IPS-11a (cell line): Measurements from ENCODE around the gene TPPP.
"Not testable (repeated sequence)": the region's sequence is repeated elsewhere in the genome, so short reads cannot be mapped to it uniquely, and the experiment has no call there.

Experiments
- H3K4me3 ChIP-seq: one replicate; pipeline ENCODE4 v1.5.1; 2013; ENCODE audit warnings: low read depth, low read length, control low read depth

The TPPP gene

DNA sequence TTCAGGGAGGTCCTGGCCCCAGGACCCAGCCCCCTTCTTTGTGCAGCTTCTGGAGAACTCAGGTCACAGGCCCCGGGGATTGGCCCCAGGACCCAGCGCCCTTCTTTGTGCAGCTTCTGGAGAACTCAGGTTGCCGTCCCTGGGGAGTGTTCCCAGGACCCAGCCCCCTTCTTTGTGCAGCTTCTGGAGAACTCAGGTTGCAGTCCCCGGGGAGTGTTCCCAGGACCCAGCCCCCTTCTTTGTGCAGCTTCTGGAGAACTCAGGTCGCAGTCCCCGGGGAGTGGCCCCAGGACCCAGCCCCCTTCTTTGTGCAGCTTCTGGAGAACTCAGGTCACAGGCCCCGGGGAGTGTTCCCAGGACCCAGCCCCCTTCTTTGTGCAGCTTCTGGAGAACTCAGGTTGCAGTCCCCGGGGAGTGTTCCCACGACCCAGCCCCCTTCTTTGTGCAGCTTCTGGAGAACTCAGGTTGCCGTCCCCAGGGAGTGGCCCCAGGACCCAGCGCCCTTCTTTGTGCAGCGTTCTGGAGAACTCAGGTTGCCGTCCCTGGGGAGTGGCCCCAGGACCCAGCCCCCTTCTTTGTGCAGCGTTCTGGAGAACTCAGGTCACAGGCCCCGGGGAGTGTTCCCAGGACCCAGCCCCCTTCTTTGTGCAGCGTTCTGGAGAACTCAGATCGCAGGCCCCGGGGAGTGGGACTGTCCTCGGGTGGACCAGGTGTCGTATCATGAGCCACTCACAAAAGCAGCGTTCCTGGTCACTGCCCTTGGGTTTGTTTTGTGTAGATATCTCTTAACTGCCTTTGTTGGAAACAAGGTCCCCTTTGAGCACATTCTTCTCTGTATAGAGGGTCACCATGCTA lies 64.6 kb downstream of the TPPP start:
- H3K4me3 ChIP-seq = not testable (repeated sequence)

DNA sequence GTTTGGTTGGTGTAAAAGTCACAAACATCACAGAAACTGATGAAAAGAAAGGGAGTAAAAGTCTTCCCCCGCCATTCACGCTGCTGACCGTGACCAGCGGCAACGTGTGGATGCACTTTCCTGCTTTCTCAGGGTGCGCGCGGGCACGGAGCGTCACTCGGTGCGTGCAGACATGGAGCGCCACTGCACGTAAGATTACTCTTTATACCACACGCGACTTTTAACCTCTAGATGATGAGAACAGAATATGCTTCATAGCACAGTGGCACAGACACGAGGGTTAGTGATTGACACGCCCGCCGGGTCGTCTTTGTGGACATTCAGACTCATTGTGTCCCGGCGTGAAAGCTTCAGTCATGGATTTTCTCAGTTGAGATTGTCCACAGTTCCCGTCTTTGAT lies 65.3 kb downstream of the TPPP start:
- no peak overlapping the region for H3K4me3 ChIP-seq

DNA sequence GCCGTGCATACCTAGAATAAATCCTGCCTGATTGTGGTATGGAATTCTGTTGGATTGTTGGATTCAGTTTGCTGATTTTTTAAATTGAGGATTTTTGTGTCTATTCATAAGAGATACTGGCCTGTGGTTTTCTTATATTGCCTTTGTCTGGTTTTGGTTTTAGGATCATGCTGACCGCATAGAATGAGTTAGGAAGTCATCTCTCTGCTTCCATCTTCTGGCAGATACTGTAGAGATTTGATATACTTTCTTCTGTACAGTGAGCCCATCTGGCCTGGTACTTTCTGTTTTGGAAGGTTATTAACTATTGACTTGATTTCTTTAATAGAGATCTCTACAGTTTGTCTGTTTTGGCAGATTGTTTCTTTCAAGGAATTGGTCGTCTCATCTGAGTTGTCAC lies 66.3 kb downstream of the TPPP start:
- no peak overlapping the region for H3K4me3 ChIP-seq

DNA sequence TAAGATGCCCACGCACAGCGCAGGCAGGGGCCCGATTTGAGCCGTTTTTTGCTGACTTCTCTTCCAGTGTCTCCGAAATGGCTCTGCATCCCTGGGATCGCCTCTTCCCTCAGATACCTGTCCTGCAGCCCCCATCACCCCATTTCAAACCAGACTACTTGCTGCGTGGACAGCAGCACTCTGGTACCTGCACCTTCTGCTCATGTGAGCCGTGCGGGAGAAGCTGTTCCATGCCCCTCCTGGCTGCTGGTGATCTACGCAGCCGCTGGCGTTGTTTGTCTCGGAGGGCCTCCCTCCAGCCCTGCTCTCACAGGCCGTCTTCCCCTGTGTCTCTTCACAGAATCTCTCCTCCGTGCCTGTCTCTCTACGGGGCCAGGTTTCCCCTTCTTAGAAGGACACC lies 67.6 kb downstream of the TPPP start:
- no peak overlapping the region for H3K4me3 ChIP-seq

DNA sequence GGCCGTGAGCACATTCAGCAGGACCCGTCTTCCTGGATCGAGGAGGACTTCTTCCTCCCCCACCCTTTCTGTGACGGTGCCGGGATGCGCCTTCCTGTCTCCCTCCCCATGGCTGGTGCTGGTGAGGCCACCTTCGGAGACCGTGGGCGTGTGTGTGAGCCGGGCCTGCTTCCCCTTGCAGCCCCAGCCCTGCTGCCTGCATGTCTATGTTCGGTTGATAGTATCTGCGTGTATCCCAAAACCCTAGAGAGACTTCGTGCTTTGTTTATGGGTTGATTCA lies 68.3 kb downstream of the TPPP start:
- no peak overlapping the region for H3K4me3 ChIP-seq

DNA sequence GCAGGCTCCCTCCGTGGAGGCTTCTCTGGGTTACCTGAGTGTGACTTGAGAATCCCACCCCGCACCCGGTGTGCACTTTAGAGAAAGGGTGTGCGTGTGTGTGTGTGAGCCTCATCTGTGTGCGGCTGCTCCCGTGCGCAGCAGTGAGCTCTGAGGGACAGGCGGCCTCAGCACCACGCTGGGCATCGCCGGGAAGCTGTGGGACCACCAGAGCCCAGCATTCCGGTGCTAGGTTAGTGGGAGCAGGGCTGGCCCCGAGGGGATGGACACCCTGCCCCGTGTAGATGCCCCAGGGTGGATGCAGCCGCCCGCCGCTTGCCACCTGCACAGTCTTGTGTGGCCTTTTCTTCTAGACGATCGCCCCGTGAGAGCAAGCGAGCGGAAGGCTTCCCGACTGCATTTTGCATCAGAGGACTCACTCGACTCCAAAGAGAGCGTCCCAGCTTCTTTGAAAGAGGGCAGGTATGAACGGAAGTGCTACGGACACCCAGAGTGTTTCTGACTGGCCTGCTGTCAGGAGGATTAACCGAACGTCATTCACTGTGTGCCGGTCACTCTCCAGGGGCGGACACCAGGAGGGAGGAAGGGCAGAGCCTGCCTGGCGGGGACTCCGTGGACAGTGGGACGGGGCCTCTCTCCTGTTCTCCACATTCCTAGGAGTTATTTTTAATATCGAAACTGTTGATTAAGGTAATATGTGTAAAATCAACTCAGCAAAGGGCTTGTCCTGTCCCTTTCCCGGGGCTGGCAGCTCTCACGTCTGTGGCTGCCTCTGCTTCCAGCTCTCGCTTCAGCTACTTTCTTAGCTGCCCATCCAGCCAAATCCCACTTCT lies 68.8 kb downstream of the TPPP start:
- no peak overlapping the region for H3K4me3 ChIP-seq

DNA sequence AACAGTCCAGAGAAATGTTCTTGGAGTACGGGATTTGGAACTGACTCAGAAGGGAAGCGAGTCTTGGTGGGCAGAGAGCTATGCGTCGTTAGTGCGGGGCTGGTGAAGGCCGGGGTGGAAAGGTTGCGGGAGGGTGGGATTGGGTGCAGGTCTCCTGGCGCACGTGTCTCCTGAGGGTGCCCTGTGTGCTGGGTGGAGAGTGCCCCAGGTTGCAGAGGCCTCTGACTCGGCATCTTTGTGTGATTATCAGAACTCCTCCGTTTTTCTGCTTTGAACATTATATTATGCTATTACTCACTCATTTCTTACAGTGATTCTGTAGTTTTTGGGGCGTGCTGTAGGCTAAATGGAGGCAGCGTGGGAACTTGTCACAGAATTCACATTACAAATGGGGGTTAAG lies 69.6 kb downstream of the TPPP start:
- H3K4me3 ChIP-seq = no peak overlapping the region

DNA sequence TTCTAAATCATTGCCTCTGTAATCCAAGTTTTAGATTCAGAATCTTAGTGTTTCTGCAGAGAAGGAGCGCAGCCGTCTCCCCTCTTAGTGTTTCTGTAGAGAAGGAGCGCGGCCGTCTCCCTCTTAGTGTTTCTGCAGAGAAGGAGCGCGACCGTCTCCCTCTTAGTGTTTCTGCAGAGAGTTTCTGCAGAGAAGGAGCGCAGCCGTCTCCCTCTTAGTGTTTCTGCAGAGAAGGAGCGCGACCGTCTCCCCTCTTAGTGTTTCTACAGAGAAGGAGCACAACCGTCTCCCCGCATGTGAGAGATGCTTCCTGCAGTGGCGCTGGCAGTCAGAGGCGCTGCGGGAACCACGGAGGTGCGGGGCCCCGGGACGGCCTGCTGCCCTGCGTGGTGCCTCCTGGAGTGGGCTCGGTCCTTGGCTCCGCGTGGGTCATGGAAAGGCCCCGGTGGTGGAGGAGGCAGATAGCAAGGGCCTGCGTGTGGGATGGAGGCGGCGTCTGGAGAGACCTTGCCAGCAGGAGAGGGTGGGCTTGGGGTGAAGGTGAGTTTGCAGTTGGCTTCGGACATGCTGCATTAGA lies 70.1 kb downstream of the TPPP start:
- no peak overlapping the region for H3K4me3 ChIP-seq

DNA sequence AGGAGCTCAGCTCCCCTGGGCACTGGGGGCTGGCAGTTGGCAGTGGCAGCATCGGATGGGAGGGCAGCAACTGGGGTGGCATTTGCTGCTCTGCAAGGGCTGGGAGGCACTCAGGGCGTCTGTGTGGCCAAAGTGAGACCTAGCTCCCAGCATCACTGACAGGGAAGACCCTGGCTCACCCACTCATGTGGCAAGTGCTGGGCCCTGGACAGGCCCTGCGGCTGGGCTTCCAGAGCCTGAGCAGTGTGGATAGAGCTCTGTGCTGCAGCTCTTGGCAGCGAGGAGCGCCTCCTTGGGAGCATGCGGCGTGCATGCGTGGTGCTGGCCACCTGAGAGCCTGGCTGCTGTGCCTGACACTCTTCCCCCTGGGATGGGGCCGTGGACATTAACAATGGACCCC lies 70.8 kb downstream of the TPPP start:
- no peak overlapping the region for H3K4me3 ChIP-seq

DNA sequence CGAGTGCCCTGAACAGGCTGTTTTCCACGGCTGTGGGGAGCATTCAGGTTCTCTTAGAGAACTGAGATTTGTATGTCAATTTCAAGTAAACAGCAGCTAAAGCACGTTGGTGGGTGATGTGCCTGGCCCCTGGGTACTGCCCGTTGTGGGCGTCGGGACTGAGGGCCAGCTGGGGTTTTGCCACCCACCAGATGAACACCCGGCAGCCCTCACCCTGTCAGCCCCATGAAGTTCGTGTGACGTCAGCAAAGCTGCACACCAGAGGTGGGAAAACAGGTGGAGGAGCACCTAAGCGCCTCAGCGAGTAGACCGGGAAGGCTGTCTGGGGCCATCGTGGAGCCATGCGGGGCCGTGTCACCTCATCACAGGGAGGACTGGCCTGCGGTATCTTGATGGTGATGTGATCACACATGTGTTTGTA lies 71.8 kb downstream of the TPPP start:
- no peak overlapping the region for H3K4me3 ChIP-seq

DNA sequence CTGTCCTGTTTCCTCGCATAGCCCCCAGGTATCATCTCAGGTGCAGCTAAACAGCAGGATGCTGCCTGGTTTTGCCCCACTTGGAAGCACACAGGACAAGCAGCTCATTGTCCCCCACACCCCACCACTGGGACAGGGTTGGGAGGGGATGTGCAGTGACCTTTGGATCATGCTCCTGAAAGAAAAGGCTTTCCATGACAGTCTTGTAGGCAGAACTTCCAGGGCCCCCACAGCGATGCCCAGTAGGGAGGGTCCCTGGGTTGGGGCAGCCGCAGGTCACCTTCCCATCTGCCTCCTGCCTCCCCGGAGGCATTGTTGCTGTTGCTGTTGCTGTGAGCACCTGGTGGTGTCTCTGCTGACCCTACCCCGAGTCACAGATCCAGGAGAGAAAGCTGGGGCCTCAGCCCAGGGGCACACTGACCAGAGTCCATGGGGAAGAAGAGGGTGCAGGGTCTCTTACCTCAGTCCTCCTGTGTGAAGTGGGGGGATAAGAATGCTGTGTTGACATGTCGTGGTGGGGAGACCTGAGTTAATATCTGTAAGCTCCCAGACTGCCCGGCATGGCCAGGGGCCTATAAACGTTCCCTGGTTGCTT lies 72.5 kb downstream of the TPPP start:
- no peak overlapping the region for H3K4me3 ChIP-seq

DNA sequence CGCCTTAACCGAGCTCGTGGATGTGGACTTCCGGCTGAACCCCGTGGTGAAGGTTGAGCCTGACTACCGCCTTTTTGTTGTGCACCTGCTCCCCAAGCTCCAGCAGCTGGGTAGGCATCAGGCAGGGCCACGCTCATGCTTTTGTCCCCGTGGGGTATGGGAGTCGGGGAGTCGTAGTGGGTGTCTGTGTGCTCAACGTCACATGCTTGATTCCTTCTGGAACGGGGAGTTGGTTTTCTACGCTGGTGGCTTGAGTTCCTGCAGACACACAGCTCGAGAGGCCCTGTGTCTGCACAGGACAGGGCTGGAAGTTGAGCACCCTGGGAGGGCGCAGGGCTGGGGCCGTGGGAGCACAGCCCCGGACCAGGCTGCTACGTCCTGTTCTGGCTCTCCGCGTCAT lies 73.0 kb downstream of the TPPP start:
- H3K4me3 ChIP-seq = no peak overlapping the region

DNA sequence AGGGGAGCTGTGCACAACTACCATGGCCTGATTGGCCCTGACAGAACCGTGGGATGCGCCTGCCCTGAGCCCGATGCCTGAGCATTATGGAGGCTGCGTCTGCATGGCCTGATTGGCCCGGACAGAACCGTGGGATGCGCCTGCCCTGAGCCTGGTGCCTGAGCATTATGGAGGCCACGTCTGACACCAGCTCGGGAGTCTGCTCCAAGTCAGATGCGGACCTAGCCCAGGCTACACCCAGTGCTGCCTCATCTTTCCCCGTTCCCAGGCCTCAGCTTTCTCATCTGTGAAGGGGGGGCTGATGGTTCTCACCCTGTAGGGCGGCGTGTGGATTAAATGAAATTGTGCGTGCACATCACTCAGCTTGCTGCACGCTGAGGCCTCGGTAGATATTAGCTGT lies 73.7 kb downstream of the TPPP start:
- no peak overlapping the region for H3K4me3 ChIP-seq

DNA sequence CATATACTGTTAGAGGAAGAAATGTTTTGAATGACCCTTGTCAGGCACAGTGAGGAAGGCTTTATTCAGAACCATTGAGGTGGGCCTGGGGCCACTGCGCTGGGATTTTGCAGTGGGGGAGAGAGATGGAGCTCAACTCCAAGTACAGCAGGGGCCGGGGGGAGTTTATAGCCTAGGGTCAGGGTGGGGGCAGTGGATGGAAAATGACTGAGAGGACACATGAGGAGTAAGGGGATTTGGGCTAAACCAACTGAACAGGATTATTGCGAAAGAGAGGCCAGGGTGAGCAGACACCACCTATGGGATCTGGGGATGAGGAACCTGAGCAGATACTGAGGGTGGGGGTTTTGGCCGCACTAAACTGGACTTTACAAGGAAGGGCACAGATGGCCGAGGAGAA lies 74.7 kb downstream of the TPPP start:
- H3K4me3 ChIP-seq = no peak overlapping the region

DNA sequence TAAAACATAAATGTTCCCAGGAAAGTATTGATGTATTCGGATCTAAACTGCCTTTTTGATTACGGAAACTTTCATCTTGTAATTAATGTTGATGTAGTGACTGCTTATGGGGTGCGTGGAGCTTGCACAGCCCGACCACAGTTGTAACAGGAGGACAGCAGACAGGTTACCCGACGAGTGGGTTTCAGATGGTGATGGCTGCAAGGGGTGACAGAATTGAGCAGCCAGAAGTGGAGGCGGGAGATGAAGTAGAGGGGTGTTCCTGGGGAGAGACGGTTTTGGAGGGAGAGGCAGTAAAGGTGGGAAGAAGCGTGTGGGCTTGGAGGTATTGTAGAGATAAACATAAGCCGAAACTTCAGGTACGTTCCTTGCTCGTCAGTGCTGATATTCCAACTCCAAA lies 75.3 kb downstream of the TPPP start:
- no peak overlapping the region for H3K4me3 ChIP-seq

DNA sequence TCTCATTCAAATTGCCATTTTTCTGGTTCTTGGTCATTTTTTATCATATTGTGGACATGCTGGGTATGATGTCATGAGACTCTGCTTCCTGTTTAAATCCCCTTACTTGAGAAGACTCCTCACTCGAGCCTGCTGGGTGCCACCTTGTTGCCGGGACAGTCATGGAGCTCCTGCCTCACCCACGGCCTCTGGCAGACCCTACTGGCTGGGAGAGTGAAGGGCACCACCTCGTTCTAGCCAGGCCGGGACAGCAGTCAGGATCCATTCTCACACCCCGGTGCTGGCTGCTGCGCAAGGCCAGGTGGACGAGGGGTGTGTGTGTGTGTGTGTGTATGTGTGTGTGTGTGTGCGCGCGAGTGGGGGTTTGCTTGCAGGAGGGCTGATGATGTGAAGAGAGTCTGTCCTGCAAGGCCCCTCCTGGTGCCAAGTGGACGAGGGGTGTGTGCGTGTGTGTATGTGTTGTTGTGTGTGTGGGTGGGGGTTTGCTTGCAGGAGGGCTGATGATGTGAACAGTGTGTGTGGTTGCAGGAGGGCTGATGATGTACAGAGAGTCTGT lies 76.6 kb downstream of the TPPP start:
- H3K4me3 ChIP-seq = no peak overlapping the region

DNA sequence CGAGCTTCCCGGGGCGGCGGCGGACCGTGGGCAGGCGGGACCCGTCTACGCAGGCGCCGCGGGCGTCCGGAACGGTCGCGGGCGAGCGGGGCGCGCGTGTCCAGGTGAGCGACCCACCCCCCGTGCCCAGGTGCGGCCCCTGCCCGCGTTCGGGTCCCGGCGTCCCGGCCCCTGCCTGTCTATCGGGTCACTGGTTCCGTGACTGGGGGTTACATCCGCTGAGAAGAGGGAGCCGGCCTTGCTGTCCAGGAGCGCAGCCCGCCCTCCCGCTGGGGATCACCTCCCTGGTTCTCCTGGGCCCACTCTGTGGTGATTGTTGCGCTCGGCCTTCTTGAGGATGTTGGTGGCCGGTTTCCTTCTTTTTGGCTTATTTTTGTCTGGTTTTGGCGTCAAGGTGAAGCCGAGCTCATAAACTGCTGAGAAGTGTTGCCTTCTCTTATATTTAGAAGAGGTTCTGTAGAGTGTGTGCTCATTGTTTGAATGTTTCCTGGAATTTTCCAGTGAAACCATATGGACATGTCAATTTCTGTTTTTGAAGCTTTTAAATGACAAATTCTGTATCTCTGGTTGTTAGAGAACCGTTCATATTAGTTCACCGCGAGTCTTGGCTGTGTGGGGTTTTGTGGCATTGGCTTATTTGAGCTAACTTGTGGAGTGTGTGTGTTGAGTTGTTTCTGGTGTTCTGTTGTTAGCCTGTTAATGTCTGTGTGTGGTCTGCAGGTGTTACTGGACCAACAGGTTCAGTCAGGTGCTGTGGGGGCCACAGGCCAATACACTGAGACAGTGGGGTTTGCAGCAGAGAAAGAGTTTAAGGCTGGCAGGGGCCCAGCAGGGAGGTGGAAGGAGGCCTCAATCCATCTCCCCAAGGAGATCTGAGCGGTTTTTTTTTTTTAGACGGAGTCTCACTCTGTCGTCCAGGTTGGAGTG lies 80.4 kb downstream of the TPPP start:
- peak overlapping the region; percentile 77 for H3K4me3 ChIP-seq

DNA sequence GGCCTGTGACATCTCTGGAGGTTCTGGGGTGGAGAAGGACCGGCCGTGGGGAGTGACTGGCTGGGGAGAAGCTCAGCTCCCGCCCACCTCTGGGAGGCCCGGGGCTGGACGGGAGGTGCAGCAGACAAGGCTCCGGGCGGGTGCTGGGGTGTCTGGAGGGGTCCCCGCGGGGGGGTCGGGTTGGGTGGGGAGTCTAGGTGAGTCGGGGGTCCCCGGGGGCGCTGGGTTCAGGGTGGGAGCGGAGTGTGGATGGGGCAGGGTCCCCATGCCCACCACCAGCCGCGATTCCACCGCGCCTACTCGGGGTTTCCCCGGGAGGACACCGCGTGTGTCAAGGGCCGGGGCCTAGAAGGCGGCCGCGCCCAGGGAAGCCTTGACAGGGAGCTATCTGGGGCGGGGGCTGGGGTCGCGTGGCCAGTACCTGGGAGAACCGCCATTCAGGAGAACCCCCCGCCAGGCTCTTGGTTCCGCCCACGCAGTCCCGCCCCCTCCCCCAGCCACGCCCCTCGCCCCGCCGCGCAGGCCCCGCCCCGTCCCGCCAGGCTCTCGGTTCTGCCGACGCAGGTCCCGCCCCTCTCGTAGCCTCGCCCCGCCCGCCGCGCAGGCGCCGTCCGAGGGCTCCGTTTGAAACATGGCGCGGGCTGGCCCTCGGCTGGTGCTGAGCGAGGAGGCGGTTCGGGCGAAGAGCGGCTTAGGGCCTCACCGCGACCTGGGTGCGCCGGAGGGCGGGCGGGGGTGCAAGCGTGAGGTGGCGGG lies 81.2 kb downstream of the TPPP start, which contains the start of gene CEP72:
Gene CEP72 (plus strand): TSS at position 610 of the 756 bp plus-strand sequence. CDS start 22 bp downstream, at position 632.
- peak within 1 kb of the TSS; percentile 77 for H3K4me3 ChIP-seq
